ENCODE results near the gene XRRA1.

XRRA1 gene

GRCh38 chr11:74824285-74824982 lies 124.5 kb downstream of the XRRA1 start:
- no peak for DNase-seq

- DNase-seq: no peak
Measured at GRCh38 chr11:74822170-74822569, 126.7 kb downstream of the XRRA1 start.

- no peak for DNase-seq
Measured at GRCh38 chr11:74820763-74821162, 128.1 kb downstream of the XRRA1 start.

GRCh38 chr11:74819400-74819799 lies 129.5 kb downstream of the XRRA1 start:
- no peak for DNase-seq

GRCh38 chr11:74818283-74818946 lies 130.5 kb downstream of the XRRA1 start:
- no peak for DNase-seq

- no peak for DNase-seq
Measured at GRCh38 chr11:74816664-74817063, 132.2 kb downstream of the XRRA1 start.

- no peak for DNase-seq
Measured at GRCh38 chr11:74815966-74816365, 132.9 kb downstream of the XRRA1 start.

GRCh38 chr11:74809801-74810200 lies 139.1 kb downstream of the XRRA1 start:
- DNase-seq: no peak

- no peak for DNase-seq
Measured at GRCh38 chr11:74806267-74806666, 142.6 kb downstream of the XRRA1 start.

- no peak for DNase-seq
Measured at GRCh38 chr11:74791333-74792100, 157.4 kb downstream of the XRRA1 start.
